Measurements from ENCODE around the gene ARID3C.

The ARID3C gene

DNA sequence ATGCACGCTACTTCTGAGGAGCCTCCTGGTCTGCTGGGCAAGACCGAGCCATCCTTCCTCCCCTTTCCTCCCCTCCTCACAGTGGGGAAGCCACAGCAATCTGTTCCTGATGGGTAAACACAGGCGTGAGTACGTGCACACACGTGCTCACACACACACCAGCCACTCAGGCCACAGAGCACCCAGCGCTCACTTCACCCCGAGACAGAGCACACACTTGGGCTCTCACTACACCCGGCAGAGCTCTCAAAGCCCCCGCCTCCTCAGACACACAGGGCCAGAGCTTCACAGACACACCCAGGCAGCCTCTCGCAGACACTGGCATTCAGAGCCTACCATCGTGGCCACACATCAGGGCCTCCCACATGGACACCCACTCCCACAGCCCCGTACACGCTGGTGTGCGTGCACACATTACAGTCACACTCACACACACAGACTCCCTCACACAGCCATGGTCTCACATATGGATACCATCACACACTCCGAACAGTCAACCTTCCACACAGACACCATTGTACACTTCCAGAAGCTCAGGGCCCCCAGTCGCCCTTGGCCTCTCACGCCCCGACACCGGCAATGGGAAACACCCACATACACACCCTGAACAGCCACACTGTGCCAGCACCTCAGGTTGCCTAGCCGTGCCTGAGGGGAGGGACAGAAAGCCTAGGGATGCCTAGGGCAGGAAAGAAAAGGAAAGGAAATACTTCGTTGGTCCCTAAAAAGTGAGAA is 52.8 kb downstream of the ARID3C start:
- DNase-seq, result no peak

DNA sequence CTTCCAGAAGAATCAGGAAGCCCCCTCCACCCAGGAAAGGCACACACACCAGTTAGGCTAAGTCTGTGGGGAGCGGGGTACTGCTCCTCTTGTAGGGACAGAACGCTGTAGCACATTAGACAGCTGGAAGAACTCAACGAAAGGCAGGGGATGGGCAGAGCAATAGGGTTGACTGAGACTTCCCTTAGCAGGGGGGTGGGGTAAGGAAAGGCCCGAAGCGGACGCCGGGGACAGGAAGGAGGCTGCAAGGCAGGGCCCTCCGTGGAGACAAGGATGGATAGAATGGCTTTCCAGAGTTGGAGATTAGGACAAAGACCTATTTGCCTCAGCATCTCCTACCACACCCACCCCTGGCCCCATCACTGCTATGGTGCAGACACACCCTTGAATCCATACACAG is 53.6 kb downstream of the ARID3C start:
- DNase-seq, result no peak

DNA sequence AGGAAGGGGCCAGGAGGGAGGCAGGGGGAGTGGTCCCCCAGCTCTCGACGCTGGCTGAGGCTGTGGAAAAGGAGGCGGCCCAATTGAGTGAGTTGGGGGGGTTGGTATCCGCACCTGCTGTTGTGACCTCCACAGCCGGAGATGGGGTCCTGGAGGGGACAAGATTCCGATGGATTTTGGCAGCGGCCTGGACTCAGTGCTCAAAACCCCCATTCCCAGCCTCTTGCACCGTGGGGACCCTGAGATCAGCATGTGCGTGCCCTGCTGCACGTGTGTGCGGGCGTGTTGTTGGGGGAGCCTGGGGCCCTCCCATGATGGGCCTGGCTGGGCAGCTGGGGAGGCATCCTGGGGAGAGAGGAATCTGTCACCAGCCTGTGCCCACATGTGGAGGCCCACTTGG is 54.3 kb downstream of the ARID3C start:
- no peak for DNase-seq

DNA sequence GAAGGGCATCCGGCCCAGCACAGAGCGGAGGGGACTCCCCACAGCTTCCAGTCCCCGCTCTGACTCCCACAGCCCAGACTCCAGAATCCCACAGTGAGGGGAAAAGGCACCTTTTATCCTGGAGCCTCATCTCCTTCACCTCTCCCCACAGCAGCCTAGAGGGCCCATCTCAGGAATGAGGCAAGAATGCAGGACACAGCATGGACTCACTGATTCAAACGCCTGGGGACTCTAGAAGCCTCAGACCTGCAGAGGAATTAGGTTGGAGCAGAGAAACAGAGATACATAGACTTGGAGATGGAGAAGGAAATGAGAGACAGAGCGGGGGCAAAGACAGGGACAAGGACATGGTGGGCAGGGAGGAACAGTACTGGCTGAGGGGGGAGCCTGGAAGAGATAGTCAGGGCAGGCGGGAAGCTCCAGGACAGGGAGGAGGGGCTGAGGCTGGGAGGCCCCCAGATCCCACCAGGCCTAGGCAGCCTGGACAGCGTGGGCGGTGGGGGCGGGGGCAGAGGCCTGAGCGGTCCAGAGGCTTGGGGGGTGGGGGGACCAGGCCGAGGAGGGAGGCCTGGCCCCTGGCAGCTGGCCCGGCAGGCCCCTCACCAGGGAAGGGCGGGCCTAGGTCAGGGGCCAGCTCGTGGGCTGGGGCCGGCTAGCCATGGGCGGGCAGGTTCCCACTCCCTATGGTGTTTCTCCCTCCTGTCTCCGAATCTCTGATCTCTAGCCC is 55.1 kb downstream of the ARID3C start:
- DNase-seq, result no peak

DNA sequence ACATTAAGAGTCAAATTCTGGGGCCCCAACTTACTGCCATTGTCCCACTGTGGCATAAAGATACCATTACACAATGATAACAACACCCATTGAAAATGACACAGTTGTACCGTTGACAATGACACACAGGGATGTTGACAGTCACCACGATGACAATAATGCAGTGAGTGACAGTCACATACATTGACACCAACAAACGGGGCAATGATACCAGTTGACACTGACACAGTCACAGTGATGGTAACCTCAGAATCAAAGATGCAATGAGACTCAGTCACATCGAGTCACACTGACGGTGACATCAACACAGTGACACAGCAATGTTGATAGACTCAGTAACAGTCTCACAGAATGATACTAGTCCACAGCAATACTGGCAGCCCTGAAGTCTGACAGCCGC is 56.2 kb downstream of the ARID3C start:
- no peak for DNase-seq

DNA sequence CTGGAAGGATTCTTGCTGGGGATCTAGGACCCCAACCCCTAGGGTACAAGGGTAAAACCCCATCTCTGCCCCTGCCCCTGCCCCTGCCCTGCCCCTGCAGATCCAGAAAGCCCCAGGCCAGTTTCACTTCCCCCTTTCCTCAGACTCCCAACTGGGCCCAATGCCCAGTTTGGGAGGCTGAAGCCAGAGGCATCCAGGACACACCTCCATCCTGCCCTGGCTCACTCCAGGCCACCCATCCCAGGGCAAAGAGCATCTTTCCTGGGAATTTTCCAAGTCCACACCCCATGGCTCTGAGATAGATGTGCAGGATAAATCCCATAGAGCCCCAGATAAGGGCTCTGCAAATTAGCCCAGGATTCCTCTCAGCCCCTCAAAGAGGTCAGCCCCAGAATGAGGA is 56.8 kb downstream of the ARID3C start:
- no peak for DNase-seq

DNA sequence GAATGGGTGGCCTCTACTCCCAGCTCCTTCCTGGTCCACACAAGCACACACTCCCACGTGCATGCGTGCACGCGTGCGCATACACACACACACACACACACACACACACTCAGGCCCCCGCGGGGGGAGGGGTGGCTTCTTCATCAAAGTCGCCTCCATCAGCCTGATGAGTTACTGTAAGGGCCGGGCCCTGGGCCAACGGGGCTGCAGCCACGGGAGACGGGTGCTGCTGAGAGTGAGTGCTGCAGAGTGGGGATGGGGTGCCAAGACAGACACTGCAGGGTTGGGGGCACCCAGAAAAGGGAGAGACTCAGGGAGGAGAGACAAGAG is 57.4 kb downstream of the ARID3C start:
- no peak for DNase-seq
